Measurements from ENCODE around the gene TMEM119. TPM values are rescaled to one million over a fixed set of nuclear protein-coding genes. Genes with fewer than 3 reads are reported as not detected.

TMEM119 gene
- total and polyA plus RNA-seq, 10 of the 15 experiments (the other 5 are each of a cell fraction or from before 2014, with no cell fraction given): 0.11 to 0.44 (median 0.19) TPM; not detected in 5

DNA sequence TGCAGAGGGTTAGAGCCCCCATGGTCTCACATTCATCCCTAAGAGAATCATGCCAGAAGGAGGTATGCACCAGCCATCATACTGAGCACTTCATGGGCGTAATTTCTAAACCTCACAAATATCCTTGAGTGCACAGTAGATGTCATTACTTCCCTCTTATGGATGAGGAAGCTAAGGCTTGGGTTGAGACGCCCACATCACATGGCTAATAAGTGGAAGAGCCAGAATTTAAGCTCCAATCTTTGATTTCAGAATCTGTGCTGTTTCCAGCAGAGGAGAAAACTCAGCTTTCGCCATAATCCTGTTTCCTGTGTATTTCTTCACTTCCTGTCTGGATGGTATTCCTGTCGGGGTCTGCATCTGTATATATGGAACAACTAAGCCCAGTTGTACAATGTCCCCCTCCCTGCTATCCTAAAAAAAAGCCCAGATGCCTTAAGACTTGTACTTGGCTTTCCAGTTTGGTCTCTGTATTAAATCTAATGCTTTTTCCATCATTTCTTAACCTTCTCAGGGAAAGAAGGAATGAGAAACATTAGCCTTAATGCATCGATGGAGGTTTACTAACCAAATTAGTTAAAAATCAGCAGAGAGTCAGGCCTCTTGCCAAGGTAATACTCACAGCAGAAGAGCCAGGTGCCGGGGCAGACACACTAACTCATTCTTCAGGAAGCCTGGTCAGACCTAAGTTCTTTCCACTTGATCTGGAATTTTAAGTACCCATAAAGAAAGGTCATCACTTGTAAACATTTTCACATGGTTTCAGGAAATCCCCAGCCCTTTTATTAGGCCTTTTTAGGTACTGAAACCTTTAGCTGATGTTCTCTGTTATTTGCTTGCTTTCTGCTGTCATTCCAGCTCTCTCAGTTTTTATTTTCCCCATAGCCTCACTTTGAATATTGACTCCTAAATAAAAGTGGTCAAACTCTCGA, 30.2 kb downstream of the TMEM119 start (continued):
- TF ChIP-seq, protein P1, sequence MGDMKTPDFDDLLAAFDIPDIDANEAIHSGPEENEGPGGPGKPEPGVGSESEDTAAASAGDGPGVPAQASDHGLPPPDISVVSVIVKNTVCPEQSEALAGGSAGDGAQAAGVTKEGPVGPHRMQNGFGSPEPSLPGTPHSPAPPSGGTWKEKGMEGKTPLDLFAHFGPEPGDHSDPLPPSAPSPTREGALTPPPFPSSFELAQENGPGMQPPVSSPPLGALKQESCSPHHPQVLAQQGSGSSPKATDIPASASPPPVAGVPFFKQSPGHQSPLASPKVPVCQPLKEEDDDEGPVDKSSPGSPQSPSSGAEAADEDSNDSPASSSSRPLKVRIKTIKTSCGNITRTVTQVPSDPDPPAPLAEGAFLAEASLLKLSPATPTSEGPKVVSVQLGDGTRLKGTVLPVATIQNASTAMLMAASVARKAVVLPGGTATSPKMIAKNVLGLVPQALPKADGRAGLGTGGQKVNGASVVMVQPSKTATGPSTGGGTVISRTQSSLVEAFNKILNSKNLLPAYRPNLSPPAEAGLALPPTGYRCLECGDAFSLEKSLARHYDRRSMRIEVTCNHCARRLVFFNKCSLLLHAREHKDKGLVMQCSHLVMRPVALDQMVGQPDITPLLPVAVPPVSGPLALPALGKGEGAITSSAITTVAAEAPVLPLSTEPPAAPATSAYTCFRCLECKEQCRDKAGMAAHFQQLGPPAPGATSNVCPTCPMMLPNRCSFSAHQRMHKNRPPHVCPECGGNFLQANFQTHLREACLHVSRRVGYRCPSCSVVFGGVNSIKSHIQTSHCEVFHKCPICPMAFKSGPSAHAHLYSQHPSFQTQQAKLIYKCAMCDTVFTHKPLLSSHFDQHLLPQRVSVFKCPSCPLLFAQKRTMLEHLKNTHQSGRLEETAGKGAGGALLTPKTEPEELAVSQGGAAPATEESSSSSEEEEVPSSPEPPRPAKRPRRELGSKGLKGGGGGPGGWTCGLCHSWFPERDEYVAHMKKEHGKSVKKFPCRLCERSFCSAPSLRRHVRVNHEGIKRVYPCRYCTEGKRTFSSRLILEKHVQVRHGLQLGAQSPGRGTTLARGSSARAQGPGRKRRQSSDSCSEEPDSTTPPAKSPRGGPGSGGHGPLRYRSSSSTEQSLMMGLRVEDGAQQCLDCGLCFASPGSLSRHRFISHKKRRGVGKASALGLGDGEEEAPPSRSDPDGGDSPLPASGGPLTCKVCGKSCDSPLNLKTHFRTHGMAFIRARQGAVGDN (IDR thresholded peaks at IDR 0.05): peak; percentile 72; the same call in 1 of the 2 replicates
- TF ChIP-seq, protein P2, sequence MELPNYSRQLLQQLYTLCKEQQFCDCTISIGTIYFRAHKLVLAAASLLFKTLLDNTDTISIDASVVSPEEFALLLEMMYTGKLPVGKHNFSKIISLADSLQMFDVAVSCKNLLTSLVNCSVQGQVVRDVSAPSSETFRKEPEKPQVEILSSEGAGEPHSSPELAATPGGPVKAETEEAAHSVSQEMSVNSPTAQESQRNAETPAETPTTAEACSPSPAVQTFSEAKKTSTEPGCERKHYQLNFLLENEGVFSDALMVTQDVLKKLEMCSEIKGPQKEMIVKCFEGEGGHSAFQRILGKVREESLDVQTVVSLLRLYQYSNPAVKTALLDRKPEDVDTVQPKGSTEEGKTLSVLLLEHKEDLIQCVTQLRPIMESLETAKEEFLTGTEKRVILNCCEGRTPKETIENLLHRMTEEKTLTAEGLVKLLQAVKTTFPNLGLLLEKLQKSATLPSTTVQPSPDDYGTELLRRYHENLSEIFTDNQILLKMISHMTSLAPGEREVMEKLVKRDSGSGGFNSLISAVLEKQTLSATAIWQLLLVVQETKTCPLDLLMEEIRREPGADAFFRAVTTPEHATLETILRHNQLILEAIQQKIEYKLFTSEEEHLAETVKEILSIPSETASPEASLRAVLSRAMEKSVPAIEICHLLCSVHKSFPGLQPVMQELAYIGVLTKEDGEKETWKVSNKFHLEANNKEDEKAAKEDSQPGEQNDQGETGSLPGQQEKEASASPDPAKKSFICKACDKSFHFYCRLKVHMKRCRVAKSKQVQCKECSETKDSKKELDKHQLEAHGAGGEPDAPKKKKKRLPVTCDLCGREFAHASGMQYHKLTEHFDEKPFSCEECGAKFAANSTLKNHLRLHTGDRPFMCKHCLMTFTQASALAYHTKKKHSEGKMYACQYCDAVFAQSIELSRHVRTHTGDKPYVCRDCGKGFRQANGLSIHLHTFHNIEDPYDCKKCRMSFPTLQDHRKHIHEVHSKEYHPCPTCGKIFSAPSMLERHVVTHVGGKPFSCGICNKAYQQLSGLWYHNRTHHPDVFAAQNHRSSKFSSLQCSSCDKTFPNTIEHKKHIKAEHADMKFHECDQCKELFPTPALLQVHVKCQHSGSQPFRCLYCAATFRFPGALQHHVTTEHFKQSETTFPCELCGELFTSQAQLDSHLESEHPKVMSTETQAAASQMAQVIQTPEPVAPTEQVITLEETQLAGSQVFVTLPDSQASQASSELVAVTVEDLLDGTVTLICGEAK (IDR thresholded peaks at IDR 0.05; ENCODE audit: borderline replicate concordance): 0 out of 2 replicates have a peak, but pooled peaks have one; percentile 17
- TF ChIP-seq, protein P3, sequence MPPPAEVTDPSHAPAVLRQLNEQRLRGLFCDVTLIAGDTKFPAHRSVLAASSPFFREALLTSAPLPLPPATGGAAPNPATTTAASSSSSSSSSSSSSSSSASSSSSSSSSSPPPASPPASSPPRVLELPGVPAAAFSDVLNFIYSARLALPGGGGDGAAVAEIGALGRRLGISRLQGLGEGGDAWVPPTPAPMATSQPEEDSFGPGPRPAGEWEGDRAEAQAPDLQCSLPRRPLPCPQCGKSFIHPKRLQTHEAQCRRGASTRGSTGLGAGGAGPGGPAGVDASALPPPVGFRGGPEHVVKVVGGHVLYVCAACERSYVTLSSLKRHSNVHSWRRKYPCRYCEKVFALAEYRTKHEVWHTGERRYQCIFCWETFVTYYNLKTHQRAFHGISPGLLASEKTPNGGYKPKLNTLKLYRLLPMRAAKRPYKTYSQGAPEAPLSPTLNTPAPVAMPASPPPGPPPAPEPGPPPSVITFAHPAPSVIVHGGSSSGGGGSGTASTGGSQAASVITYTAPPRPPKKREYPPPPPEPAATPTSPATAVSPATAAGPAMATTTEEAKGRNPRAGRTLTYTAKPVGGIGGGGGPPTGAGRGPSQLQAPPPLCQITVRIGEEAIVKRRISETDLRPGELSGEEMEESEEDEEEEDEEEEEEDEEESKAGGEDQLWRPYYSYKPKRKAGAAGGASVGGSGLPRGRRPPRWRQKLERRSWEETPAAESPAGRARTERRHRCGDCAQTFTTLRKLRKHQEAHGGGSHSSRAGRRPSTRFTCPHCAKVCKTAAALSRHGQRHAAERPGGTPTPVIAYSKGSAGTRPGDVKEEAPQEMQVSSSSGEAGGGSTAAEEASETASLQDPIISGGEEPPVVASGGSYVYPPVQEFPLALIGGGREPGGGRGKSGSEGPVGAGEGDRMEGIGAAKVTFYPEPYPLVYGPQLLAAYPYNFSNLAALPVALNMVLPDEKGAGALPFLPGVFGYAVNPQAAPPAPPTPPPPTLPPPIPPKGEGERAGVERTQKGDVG (CRISPR knock-in tag; IDR thresholded peaks at IDR 0.05): no peak
- TF ChIP-seq SMAD1 (IDR thresholded peaks at IDR 0.05; ENCODE audit: low read depth, partially characterized antibody): peak; percentile 40
- TF ChIP-seq POU2F2 (IDR thresholded peaks at IDR 0.05; ENCODE audit: borderline replicate concordance, low read depth, low read length): 0 out of 3 replicates have a peak, but pooled peaks have one; percentile 60
- TF ChIP-seq DPF2 (IDR thresholded peaks at IDR 0.05): no peak
- TF ChIP-seq CBFB (IDR thresholded peaks at IDR 0.05; ENCODE audit: low read depth): no peak
- TF ChIP-seq, protein P4, sequence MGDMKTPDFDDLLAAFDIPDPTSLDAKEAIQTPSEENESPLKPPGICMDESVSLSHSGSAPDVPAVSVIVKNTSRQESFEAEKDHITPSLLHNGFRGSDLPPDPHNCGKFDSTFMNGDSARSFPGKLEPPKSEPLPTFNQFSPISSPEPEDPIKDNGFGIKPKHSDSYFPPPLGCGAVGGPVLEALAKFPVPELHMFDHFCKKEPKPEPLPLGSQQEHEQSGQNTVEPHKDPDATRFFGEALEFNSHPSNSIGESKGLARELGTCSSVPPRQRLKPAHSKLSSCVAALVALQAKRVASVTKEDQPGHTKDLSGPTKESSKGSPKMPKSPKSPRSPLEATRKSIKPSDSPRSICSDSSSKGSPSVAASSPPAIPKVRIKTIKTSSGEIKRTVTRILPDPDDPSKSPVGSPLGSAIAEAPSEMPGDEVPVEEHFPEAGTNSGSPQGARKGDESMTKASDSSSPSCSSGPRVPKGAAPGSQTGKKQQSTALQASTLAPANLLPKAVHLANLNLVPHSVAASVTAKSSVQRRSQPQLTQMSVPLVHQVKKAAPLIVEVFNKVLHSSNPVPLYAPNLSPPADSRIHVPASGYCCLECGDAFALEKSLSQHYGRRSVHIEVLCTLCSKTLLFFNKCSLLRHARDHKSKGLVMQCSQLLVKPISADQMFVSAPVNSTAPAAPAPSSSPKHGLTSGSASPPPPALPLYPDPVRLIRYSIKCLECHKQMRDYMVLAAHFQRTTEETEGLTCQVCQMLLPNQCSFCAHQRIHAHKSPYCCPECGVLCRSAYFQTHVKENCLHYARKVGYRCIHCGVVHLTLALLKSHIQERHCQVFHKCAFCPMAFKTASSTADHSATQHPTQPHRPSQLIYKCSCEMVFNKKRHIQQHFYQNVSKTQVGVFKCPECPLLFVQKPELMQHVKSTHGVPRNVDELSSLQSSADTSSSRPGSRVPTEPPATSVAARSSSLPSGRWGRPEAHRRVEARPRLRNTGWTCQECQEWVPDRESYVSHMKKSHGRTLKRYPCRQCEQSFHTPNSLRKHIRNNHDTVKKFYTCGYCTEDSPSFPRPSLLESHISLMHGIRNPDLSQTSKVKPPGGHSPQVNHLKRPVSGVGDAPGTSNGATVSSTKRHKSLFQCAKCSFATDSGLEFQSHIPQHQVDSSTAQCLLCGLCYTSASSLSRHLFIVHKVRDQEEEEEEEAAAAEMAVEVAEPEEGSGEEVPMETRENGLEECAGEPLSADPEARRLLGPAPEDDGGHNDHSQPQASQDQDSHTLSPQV (IDR thresholded peaks at IDR 0.05): peak; percentile 6; the same call in 1 of the 2 replicates
- 0 out of 2 replicates have a peak, but pooled peaks have one; percentile 4 for TF ChIP-seq BMI1 (IDR thresholded peaks at IDR 0.05; ENCODE audit: borderline replicate concordance)
- TF ChIP-seq CBX3 (IDR thresholded peaks at IDR 0.05; ENCODE audit: borderline replicate concordance, low read depth): no peak
- TF ChIP-seq CEBPB (IDR thresholded peaks at IDR 0.05; ENCODE audit: borderline replicate concordance in 1 of 2, low read depth in 2 of 2, low read length in 2 of 2): no peak

Data from GM12878 (cell line).